ENCODE measurements around the gene SLC39A13.

SLC39A13 gene

DNA sequence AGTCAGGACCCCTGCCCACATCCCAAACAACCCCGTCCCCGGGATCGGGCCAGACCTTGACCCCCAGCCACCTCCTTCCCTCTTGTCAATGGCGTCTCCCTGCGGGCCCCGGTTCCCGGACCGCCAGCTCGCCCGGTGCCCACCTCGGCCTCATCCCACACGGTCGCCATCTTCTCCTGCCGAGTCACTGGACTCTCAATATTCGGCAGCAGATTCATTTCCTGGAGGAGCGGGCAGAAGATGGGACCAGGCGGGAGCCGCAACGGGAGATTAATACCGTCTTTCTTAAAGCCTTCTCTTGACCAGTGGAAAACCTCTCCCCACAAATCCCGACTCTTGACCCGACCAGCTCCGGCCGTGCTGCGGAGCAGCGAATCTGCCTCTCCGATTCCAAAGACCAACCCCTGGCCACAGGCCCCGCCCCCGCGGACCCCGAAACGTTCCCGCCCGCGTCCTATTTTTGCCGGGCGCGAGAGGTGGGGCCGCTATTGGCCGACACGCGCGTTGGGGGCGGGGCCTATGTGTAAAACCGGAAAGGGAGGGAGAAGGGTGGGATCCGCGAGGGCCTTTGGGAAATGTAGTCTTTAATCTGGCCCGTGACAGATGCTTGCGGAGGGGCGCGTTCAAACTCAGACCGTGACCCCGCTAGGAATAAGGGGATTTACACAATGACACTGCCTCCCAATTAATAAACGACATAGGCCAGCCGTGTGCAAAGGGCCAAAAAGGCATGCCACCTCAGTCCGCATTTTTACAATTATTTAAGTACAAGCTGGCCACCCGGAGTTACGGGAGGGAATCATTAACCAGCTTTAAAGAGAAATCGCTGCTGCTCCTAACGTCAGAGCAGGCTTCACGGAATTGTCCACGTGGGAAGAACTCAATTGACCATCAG lies 17.9 kb downstream of the SLC39A13 start, which contains the start of gene PSMC3:
TSS of gene PSMC3 (minus strand) at position 378 of the 895 bp plus-strand sequence. CDS start at position 218, 160 bp downstream.
- in situ Hi-C loops (cut with MboI; ENCODE audit: low sequenced_read_pairs) = no loop called here

DNA sequence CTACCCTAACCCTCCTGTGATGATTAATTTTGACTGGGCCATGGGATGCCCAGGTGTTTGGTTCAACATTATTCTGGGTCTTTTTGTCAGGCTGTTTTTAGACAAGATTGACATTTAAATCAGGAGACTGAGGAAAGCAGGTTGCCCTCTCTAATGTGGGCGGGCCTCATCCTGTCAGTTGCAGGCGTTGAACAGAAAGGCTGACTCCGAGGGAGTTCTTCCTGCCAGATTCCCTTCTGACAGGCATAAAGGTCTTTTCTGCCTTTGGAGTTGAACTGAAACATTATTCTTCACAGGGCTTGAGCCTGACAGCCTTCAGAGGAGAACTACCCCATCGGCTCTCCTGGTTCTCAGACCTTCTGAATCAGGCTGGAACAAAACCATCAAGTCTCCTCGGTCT lies 22.1 kb downstream of the SLC39A13 start:
- in situ Hi-C loops (cut with MboI; ENCODE audit: low sequenced_read_pairs) = no loop called here

DNA sequence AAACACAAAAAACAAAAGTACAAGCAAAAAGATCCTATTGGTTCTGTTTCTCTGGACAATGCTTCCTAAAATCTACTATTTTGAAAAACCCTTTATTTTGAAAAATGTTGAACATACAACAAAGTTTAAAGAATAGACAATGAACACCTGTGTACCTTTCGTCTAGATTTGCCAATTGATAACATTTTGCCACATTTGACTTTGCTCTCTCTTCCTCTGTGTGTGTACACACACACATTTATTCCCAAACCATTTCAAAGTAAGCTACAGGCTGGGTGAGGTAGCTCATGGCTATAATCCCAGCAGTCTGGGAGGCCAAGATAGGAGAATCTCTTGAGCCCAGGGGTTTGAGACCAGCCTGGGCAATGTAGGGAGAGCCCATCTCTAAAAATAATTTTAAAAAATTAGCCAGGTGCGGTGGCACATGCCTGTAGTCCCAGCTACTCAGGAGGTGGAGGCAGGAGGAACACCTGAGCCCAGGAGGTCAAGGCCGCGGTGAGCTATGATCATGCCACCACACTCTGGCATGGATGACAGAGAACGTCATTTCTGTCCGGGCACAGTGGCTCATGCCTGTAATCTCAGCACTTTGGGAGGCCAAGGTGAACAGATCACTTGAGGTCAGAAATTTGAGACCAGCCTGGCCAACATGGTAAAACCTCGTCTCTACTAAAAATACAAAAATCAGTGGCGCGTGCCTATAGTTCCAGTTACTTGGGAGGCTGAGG lies 23.1 kb downstream of the SLC39A13 start:
- in situ Hi-C loops (cut with MboI; ENCODE audit: low sequenced_read_pairs) = no loop called here

DNA sequence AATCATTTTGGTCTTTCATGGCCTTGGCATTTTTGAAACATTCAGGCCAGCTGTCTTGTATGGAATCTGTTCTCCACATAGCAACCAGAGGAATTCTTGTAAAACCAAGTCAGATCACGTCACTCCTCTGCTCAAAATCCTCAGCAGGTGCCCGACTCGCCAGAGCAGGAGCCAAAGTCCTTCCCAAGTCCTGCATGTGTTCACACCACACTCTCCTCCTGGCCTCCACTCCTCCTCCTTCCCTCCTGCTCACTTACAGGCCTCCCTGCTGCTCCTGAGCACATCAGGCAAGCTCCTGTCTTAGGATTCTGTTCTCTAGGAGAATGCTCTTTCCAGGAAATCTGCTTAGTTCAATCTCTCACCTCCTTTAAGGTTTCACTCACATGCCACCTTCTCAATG lies 24.8 kb downstream of the SLC39A13 start:
- in situ Hi-C loops (cut with MboI; ENCODE audit: low sequenced_read_pairs) = no loop called here

DNA sequence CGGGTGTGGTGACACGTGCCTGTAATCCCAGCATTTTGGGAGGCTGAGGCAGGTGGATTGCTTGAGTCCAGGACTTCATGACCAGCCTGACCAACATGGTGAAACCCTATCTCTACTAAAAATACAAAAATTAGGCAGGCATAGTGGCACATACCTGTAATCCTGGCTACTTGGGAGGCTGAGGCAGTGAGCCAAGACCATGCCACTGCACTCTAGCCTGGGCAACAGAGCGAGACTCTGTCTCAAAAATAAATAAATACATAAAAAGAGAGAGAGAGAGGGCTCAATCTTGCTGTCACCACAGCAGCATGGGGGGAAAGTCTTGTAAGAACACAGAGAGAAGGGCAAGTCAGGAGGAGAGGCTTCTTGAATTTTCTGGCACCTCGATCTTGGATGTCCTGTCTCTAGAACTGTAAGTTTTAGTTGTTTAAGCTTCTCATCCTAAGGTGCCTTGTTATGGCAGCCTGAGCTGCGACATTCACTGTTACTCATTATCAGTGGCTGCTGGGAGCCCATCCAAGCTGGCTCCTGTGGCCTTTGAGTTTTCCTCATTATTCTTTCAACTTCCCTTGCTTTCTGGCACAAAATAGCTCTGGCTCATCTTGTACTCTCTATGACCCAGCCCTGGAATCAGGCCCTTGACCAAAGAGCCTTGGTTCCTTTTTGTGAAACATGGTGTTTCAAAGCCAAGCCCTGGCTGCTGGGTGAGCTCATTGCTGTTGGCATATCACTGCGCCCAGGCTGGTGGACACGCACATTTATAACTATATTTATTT lies 25.8 kb downstream of the SLC39A13 start:
- in situ Hi-C loops (cut with MboI; ENCODE audit: low sequenced_read_pairs) = no loop called here

DNA sequence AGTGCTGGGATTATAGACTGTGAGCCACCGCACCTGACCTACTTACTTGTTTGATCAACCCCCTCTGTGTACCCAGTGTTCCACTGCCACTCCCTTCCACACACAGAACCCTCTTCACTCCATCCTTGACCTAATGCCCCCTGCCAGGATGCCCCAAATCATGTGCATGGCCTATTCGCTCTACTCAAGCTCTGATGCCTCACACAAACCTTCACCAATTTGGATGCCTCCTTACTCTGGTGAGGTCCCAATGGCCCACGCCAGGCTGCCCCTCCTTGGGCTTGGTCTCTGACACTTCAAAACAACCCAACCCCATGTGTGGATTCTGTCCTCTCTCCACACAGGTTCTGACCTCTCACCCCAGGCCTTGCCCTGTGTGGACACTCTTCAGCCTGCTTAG lies 27.3 kb downstream of the SLC39A13 start:
- in situ Hi-C loops (cut with MboI; ENCODE audit: low sequenced_read_pairs) = no loop called here

DNA sequence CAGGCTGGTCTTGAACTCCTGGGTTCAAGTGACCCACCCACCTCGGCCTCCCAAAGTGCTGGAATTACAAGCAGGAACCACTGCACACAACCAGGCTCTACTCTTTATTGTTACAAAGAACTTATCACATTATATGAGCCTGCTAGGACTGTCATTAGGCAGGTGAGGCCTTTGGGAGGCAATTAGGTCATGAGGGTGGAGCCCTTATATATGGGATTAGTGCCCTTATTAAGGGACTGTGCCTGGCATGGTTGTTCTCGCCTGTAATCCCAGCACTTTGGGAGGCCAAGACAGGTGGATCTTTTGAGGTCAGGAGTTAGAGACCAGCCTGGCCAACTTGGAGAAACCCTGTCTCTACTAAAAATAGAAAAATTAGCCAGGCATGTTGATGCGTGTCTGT lies 28.3 kb downstream of the SLC39A13 start:
- in situ Hi-C loops (cut with MboI; ENCODE audit: low sequenced_read_pairs) = no loop called here

DNA sequence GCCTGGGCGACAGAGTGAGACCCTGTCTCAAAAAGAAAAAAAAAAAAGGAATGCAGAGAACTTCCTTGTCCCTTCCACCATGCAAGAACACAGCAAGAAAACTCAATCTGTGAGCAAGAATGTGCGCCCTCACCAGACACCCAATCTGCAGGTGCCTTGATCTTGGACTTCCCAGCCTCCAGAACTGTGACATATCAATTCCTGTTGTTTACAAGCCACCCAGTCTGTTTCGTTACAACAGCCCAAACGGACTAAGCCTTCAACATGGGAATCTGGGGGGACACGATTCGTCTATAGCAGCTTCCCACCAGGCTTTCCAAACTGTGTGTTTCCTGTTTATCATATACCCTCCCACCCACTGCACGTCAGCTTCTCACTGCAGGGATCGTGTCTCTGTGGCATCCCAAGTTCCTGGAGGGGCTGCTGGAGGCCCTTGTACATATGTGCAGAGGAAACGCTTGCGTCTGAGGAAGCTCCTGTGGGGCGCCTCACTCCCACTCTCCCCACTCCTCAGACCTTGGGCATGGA lies 28.9 kb downstream of the SLC39A13 start:
- in situ Hi-C loops (cut with MboI; ENCODE audit: low sequenced_read_pairs) = no loop called here

DNA sequence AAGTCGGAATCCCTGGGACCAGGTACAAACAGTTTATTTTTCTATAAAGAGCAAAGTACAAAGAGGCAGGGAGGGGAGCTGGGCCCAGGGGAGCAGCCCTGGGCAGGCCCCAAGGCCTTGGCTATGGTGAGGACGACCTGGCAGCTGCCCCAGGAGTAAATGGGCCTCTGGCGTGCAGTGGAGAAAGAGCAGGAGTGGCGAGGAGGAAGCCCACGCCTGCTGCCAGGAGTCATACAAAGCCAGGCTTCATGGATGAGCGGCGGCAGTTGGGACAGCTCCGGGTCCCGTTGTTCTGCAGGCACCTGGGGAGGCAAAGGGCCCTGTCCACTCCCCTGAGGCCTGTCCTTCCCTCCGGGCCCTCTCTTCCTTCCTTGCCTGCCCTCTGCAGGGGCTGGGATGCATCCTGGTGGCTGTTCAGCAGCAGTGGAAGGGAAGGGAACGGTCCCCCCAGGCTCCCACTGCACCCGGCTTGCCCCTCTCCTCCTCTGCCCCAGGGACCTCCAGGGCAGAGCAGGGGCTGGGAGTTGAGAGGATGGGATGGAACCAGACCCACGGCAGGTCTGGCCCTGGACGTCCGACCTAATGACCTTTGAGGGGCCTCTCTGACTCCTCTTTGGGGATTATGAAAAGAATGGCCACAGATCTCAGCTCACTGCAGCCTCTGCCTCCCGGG lies 29.5 kb downstream of the SLC39A13 start:
- in situ Hi-C loops (cut with MboI; ENCODE audit: low sequenced_read_pairs) = no loop called here

DNA sequence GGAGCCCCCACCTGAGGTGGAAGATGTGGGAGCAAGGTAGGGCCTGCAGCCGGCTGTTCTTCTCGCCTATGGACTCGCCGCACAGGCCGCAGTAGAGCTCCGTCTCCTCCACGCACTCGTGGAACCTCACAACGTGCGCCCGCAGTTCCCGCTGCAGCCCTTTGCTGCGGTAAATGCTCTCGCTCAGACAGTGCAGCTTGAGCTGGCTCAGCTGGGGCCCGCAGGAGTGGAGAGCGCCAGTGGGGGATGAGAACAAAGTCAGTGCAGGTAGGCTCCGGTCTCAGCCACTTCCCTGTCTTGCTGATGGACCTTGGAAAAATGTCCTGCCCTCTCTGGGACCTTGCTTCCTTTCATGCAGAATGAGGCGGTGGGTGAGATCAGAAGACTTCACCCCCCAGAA lies 30.3 kb downstream of the SLC39A13 start:
- in situ Hi-C loops (cut with MboI; ENCODE audit: low sequenced_read_pairs) = no loop called here

DNA sequence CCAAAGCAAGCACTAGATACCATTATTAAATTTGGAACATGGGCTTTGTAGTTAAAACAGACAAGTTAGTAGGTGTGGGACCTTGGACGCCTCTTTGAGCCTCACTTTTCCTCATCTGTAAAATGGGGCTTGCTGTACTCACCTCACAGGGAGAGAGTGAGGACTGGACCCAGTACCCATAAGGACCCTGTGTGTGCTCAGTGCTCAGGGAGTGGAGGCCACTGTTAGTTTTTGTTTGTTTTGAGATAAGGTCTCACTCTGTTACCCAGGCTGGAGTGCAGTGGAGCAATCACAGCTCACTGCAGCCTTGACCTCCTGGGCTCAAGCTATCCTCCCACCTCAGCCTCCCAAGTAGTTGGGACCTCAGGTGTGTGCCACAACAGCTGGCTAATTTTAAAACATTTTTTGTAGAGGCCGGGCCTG lies 31.7 kb downstream of the SLC39A13 start:
- in situ Hi-C loops (cut with MboI; ENCODE audit: low sequenced_read_pairs) = no loop called here

DNA sequence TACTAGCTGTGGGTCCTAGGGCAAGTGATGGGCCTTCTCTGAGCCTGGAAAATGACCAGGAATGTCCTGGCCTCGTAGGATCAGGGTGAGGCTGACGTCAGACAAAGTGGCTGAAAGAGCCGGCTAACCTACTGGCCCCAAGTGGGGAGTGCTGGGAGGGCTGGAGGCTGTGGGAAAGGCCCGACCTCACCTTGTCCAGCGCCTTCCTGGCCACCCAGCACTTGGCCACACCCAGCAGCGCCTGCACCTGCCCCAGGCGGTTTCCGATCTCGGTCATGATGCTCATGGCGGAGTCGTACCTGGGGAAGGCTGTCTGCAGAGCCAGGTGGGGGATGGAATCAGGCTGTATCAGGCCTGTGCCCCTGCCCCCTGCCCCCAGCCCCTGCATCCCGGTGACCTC lies 33.0 kb downstream of the SLC39A13 start:
- in situ Hi-C loops (cut with MboI; ENCODE audit: low sequenced_read_pairs) = no loop called here

DNA sequence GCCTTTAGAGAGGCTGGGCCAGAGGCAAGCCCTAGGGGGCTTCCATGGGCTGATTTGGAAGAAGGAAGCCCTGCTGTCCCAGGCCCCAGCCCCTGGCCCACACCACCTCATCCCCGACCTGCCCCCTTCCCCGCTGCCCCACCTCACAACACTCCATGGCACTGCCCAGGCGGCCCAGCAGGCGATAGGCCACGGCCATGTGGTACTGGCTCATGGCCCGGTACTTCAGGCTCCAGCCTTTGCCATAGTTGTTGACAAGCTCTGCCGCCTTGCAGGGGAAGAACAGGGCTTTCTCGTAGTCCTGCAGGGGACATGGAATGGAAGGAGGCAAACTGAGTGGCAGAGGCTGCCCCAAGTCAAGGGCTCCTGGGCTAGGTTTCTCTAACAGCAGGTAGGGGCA lies 34.1 kb downstream of the SLC39A13 start:
- in situ Hi-C loops (cut with MboI; ENCODE audit: low sequenced_read_pairs) = no loop called here

DNA sequence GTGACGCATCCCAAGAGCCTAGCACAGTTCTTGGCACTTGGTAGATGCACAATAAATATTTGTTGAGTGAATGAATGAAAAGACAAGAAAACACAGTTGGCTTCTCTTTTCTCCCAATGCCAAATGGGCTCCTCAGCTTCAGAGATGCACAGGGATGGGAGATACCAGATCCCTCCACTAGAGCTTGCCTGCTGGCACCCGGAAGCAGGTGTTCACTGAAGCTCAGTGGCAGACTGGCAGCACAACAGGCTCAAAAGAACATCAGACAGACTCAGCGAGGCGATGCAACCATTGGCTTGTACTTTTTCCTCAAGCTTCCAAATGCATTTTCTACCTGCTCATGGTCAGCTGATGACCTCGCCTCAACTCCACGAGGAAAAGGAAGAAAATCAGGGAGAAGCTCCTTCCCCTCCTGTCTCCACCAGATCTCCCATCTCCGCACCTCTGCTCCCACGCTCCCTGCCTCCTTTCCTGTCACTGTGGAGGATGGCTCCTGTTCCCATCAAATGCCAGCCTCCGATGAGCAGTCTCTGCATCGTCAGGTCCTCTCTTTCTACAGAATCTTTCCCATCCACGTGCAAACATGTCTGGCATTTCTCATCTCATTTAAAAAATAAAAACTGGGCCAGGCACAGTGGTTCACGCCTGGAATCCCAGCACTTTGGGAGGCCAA lies 34.8 kb downstream of the SLC39A13 start:
- in situ Hi-C loops (cut with MboI; ENCODE audit: low sequenced_read_pairs) = no loop called here

DNA sequence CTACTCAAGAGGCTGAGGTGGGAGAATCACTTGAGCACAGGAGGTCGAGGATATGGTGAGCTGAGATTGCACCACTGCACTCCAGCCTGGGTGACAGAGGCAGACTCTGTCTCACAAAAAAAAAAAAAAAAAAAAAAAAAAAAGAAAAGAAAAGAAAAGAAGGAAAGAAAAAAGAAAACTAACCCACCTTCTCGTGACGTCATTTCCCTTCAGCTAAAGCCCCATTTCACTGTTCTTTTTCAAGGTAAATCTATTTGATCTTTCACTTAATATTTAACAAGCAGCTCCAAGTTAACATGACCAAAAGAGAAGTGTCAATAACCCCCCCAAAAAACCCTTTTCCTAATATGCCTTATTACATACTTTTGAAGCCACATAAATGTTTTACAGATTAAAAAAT lies 35.4 kb downstream of the SLC39A13 start:
- in situ Hi-C loops (cut with MboI; ENCODE audit: low sequenced_read_pairs) = no loop called here

DNA sequence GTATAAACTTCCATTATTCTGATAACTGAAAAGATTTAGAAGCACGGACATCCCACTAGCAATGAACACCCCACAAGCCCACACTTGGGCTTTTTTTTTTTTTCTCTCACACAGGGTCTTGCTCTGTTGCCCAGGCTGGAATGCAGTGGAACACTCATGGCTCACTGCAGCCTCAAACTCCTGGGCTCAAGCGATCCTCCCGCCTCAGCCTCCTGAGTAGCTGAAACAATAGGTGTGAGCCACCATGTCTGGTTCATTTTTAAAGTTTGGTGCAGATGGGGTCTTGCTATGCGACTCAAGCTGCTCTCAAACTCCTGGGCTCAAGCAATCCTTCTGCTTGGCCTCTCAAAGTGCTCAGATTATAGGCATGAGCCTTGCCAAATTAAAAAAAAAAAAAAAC lies 37.5 kb downstream of the SLC39A13 start:
- in situ Hi-C loops (cut with MboI; ENCODE audit: low sequenced_read_pairs) = no loop called here

DNA sequence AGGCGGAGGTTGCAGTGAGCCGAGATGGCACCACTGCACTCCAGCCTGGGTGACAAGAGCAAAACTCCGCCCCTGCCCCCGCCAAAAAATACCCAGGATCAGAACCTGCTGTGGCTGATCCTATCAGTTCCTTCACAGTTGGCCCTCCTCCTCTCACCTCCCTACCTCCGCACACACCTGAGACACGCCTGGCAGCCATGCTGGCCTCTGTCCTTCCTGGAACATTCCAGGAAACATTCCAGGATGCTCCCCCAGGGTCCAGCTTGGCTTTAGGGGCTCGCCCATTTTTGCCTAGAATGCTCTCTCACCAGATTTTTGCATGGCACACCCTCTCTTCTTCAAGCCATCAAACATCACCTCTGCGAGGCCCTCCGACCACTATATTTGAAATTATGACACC lies 38.4 kb downstream of the SLC39A13 start:
- in situ Hi-C loops (cut with MboI; ENCODE audit: low sequenced_read_pairs) = no loop called here

DNA sequence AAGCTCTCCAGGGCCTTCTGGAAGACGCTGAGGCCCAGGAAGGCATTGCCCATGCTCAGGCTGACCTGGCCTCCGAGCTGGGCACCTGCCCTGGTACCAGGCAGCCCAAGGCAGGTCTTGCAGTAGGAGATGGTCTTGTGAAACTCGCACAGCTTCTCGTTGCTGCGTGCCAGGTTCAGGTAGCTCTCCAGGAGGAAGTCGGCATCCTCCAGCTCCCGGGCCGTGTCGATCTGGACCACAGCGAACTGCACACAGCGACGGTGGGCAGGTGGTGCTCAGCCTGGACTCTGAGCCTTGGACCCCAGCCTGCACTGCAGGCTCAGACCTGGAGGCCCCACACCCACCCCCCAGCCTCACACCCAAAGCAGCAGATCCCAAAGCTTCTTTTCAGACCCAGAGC lies 39.5 kb downstream of the SLC39A13 start:
- in situ Hi-C loops (cut with MboI; ENCODE audit: low sequenced_read_pairs) = no loop called here

DNA sequence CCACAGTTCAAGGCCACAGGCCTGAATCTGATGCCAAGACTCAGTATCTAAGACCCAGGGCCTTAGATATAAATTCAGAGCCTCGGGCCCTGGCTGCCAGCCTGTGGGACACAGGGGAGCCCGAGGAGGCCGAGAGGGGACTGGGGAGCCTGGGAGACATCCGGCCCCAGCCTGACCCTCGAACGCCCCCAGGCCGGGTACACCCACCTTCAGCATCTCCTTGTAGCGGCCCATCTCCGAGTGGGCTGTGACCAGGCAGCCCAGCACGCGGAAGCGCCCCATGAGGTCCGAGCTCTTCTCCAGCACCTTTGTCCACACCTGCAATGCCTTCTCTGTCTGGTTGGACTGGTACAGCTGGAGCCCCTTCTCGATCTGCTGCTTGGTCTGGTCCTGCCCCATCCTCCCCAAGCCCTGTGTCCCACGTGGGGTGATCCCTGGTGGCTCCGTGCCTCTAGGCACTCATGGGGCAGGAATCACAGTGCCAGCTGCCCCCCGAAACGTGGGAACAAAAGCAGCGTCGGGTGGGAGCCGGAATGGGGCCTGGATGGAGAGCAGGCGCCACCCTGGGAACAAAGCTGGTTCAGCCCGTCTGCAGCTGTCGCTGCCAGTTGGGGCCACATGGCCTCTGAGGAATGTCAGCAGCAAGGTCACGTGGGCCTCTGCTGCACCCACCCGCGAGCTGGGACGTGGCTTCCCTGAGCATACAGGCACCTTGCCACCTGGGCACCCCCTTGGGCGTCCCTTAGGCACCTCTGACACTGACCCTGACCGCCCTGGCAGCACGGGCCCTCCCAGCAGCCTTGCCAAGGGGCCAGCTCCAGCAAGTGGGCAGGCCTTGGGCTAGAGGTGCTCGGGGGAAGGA lies 40.4 kb downstream of the SLC39A13 start, which contains the start of gene RAPSN:
TSS of gene RAPSN (minus strand) at position 571 of the 862 bp plus-strand sequence. CDS start at position 399, 172 bp downstream.
- in situ Hi-C loops (cut with MboI; ENCODE audit: low sequenced_read_pairs) = no loop called here
